Measurements from ENCODE around the gene CCSER1.

Gene CCSER1

GRCh38 chr4:90540536-90540935 is 413.3 kb downstream of the CCSER1 start:
- ATAC-seq (ENCODE audit: insufficient read depth, low read depth): no peak
- H3K79me2 ChIP-seq (ENCODE audit: insufficient read depth, low read length): no peaks in the 10 kb centered on the region
- no peak overlapping the region for H3K27ac ChIP-seq (ENCODE audit: low read length)
- H2AFZ ChIP-seq (ENCODE audit: low read depth, low read length): no peak overlapping the region
- no peak for TF ChIP-seq CTCF (IDR thresholded peaks at IDR 0.05; ENCODE audit: borderline replicate concordance, extremely low read depth, low read length, poor library complexity, severe bottlenecking)
- TF ChIP-seq EZH2 (IDR thresholded peaks at IDR 0.05; ENCODE audit: borderline replicate concordance, low read depth, low read length, severe bottlenecking): no peak
- H3K4me2 ChIP-seq (ENCODE audit: insufficient read depth, low read length): no peak overlapping the region
- no peak overlapping the region for H3K4me3 ChIP-seq (ENCODE audit: low read depth in 1 of 2, low read length in 2 of 2)
- H3K9me3 ChIP-seq (ENCODE audit: insufficient read depth, low read length, severe bottlenecking): no peaks in the 10 kb centered on the region
- H3K27me3 ChIP-seq (ENCODE audit: insufficient read depth, low read length, poor library complexity): no peaks in the 10 kb centered on the region
- no peaks in the 10 kb centered on the region for H3K36me3 ChIP-seq (ENCODE audit: insufficient read depth, low read length)
- no peak overlapping the region for H3K9ac ChIP-seq (ENCODE audit: low read depth, low read length)
- H3K4me1 ChIP-seq (ENCODE audit: insufficient read depth, low read length): no peaks in the 10 kb centered on the region
- no peak for DNase-seq
- no peaks in the 10 kb centered on the region for H4K20me1 ChIP-seq (ENCODE audit: insufficient read depth, low read length)

GRCh38 chr4:90542216-90542615 is 415.0 kb downstream of the CCSER1 start:
- ATAC-seq (ENCODE audit: insufficient read depth, low read depth) (no peak), DNase-seq (no peak)
- Histone ChIP-seq H4K20me1 (ENCODE audit: insufficient read depth, low read length) (no peaks in the 10 kb centered on the region), H3K79me2 (ENCODE audit: insufficient read depth, low read length) (no peaks in the 10 kb centered on the region), H3K4me3 (ENCODE audit: low read depth in 1 of 2, low read length in 2 of 2) (no peak overlapping the region), H3K4me2 (ENCODE audit: insufficient read depth, low read length) (no peak overlapping the region), H3K27me3 (ENCODE audit: insufficient read depth, low read length, poor library complexity) (no peaks in the 10 kb centered on the region), H3K9ac (ENCODE audit: low read depth, low read length) (no peak overlapping the region), H3K9me3 (ENCODE audit: insufficient read depth, low read length, severe bottlenecking) (no peaks in the 10 kb centered on the region), H3K36me3 (ENCODE audit: insufficient read depth, low read length) (no peaks in the 10 kb centered on the region), H2AFZ (ENCODE audit: low read depth, low read length) (no peak overlapping the region), H3K27ac (ENCODE audit: low read length) (no peak overlapping the region), H3K4me1 (ENCODE audit: insufficient read depth, low read length) (peaks cover 13% of the 10 kb centered on the region)
- TF ChIP-seq CTCF (IDR thresholded peaks at IDR 0.05; ENCODE audit: borderline replicate concordance, extremely low read depth, low read length, poor library complexity, severe bottlenecking) (no peak), EZH2 (IDR thresholded peaks at IDR 0.05; ENCODE audit: borderline replicate concordance, low read depth, low read length, severe bottlenecking) (no peak)

DNA sequence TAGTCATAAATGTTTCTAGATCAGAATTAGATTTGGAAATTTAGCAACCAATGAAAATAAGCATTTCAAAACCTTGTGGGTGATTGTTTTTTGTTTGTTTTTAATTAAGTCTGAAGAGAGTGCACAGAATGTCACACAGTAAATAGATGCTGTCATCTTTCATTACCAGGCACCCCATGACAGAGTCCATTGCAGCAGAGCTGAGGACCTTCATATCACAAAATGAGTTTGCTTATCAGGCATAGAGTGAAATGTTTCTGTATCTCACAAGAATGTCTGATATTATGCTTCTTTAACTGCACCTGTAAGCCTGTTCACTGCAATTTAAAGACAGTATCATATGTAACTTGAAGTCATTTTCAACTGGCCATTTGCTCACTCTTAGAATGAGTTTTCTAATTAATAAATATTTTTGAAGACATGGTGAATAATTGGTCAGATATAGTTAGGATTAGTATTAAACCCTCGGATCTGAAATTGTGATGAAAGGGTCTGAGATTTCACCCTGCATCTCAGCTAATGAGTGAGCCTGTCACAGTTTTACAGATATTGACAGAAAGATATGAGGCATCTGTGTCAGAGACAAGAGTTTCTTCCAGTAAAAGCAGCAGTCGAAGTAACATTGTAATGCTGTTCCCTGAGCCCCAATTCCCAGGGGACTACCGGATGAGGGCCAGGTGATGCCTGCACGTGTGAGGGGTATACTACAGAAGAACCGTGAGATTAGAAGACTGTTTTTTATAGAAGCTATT is 416.4 kb downstream of the CCSER1 start:
- Histone ChIP-seq H3K9me3 (ENCODE audit: insufficient read depth, low read length, severe bottlenecking) (no peaks in the 10 kb centered on the region), H3K4me3 (ENCODE audit: low read depth in 1 of 2, low read length in 2 of 2) (no peak overlapping the region), H3K27ac (ENCODE audit: low read length) (no peak overlapping the region), H2AFZ (ENCODE audit: low read depth, low read length) (no peak overlapping the region), H3K4me1 (ENCODE audit: insufficient read depth, low read length) (peaks cover 13% of the 10 kb centered on the region), H3K79me2 (ENCODE audit: insufficient read depth, low read length) (no peaks in the 10 kb centered on the region), H3K36me3 (ENCODE audit: insufficient read depth, low read length) (no peaks in the 10 kb centered on the region), H3K27me3 (ENCODE audit: insufficient read depth, low read length, poor library complexity) (no peaks in the 10 kb centered on the region), H3K9ac (ENCODE audit: low read depth, low read length) (no peak overlapping the region), H4K20me1 (ENCODE audit: insufficient read depth, low read length) (no peaks in the 10 kb centered on the region), H3K4me2 (ENCODE audit: insufficient read depth, low read length) (no peak overlapping the region)
- no peak for ATAC-seq (ENCODE audit: insufficient read depth, low read depth)
- no peak for TF ChIP-seq CTCF (IDR thresholded peaks at IDR 0.05; ENCODE audit: borderline replicate concordance, extremely low read depth, low read length, poor library complexity, severe bottlenecking)
- no peak for DNase-seq
